Activated CD4-positive, CD25-positive, alpha-beta regulatory T cell treated with anti-CD3 and anti-CD28 coated beads, Interleukin-2, amount 50 U/mL, for 16 hours (primary cell): ENCODE results near the gene EHD4.
A peak's percentile ranks its signal among the peaks of the same experiment; 100 is the strongest.

ENCODE experiments used
- DNase-seq: peaks from one replicate; pipeline ENCODE4 v3.0.0-alpha.2; 2020; ENCODE audit warnings: low read depth, low spot score

Gene EHD4

DNA sequence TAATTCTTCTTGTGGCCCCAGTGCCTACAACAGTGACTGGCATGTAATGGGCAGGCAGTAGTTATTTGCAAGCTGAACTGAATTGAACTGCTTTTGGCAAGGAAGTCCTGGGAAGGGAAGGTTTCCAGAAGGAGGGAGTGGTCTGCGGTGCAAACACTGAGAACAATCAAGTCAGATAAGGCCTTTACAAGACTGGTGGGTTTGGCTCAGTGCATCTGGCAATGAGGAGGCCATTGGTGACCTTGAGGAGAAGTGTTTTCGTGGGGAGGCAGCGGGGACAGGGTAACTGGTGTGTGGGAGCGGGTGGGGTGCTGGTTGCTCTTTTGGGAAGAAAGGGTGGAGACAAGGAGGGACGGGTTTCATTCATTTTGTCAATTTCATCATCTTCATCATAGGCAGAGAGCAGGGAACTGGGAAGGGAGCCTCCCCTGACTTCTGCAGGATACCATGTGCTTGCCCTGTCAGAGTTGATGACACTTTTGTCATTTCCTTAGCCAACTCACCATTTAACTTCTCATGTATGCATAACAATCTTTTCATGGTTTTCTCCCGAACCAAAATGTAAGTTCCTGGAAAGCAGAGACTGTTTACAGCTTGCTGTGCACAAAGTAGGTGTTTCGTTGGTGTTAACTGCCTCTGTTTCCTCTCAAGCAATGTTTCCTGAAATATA, 8.4 kb upstream of the EHD4 start:
- DNase-seq, result no peak

DNA sequence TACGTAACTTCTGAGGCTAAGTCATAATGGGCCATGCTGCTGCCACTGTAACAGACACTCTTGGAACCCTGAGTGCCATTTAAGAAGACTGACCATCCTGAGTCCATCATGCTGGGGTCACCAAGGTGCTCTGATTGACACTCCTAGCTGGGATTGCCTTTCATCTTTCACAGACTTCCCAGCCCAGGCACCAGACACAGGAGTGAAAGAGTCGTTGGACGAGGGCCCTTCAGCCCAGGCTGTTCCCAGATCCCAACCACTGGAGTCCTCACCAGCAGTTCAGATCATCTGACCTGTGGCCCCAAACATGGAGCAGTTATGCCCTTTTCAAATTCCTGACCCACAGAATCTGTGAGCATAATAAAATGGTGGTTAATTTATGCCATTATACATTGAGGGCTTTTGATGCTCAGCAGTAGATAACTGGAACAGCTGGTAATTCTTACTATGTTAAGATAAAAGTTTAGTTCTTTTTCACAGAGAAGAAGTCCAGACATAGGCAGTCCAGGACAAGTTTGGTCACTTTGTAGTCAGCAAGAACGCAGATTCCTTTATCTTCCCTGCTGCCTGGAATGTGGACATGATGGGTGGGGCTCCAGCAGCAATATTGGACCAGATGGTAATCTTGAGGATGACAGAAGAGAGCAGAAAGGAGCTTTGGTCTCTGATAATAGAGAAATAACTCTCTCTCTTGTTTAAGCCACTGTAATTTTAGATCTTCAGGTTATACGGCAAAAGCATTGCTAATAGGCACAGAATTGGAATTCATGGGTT, 7.3 kb upstream of the EHD4 start:
- no peak for DNase-seq

DNA sequence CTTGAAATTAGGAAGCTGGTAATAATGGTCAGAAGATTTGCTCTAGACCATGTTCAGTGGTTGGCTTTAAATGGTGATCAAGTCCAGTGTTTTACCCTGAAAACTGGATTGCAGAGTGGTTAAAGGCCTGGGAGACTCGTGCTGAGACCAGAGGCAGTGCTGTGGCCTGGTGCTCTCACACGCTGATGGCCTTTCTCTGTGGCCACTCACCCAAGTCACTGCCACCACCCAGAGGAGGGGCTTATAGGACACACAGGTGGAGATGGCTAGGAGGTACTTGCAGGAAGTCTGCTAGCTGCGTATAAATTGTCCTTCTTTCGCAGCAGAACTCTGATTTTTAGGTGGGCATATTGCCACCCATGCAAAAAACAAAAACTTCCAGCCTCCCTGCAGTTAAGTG, 6.2 kb upstream of the EHD4 start:
- DNase-seq, result no peak

DNA sequence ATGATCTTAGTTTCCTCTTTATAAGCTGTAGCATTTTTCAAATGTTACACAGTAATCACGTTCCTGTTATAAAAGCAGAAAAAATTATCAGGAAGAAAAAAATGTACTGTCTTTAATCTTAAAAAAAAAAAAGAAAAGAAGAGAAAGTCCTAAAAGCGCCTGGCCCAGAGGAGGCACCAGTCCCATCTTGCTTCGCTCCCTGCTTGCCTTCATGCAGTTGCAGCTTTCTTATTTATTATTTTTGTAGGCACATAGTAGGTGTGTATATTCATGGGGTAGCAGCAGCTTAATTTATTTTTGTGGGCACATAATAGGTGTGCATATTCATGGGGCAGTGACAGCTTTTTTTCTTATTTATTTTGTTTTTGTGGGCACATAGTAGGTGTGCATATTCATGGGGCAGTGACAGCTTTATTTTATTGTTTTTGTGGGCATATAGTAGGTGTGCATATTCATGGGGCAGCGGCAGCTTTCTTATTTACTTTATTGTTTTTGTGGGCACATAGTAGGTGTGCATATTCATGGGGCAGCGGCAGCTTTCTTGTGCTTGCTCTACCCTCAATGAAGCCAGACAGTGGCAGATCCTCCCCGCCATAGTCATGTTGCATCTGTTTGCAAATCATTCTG, 5.5 kb upstream of the EHD4 start:
- no peak for DNase-seq

DNA sequence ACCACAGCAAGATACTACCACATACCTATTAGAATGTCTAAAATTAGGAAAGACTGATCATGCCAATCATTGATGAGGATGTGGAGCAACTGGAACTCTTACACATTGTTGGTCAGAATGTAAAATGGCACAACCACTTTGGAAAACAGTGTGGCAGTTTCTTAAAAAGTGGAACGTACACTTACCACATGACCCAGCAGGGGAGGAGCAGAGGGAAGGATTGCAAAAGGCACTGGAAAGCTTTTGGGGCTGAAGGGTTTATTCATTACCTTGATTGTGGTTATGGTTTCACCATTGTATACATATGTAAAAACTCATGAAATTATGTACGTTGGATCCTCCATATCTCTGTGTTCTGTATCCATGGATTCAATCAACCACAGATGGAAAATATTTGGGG, 3.3 kb upstream of the EHD4 start:
- DNase-seq, result no peak

DNA sequence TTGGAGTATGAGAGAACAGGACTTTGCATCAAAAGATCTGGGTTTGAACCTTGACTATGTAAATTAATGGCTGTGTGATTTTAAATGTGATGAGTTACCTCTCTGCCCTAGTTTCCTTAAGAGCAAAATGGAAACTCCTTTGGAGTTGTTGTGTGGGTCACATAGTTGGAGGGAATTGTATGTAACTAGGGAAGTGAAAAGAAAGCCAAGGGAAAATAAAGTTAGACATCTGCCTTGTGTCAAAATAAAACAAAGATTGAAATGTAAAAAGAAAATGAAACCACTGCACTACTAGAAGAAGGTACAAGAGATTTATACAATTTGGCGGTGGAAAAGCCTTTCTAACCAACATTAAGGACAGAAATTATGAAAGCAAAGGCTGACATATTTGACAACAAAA, 1.7 kb upstream of the EHD4 start:
- DNase-seq, result no peak

GRCh38 chr15:41971895-41972252, 483 bp downstream of the EHD4 start:
- peak; percentile 7 for DNase-seq

GRCh38 chr15:41971089-41971894, 1.1 kb downstream of the EHD4 start:
- peak; percentile 53 for DNase-seq

DNA sequence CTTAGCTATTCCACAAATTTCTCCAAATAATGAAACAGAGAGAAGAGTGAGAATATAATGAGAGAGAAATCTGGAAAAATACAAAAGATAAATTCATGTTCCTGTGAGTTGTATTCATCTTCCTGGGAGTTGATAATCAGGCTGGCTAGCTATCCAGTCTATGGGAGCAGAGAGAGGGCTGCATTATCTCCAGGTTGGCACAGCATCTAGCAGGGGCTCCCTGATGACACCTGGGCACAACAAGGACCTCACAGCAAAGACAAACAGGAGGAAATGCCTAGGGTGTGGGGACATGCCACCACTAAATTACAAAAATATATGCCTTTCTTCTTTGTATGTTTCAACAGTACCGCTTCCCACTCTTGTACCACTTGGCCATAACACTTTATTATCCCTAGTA, 1.9 kb downstream of the EHD4 start:
- DNase-seq, result no peak

GRCh38 chr15:41969851-41970431, 2.4 kb downstream of the EHD4 start:
- DNase-seq, result peak; percentile 22

DNA sequence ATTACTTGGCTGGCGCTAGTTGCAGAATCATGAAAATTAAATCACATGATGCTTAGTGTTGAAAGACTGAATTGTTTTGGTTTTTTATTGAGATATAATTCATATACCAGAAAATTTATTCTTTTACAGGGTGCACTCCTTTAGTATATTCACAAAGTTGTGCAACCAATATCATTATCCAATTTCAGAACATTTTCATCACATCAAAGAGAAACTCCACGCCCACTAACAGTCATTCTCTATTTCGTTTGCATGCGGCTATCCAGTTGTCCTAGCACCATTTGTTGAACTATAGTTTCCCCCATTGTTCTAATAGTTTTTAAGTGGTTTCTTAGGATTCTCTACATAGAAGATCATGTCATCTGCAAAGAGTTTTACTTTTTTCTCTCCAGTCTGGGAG, 3.7 kb downstream of the EHD4 start:
- DNase-seq, result no peak

GRCh38 chr15:41967506-41968206, 4.7 kb downstream of the EHD4 start:
- DNase-seq, result no peak

DNA sequence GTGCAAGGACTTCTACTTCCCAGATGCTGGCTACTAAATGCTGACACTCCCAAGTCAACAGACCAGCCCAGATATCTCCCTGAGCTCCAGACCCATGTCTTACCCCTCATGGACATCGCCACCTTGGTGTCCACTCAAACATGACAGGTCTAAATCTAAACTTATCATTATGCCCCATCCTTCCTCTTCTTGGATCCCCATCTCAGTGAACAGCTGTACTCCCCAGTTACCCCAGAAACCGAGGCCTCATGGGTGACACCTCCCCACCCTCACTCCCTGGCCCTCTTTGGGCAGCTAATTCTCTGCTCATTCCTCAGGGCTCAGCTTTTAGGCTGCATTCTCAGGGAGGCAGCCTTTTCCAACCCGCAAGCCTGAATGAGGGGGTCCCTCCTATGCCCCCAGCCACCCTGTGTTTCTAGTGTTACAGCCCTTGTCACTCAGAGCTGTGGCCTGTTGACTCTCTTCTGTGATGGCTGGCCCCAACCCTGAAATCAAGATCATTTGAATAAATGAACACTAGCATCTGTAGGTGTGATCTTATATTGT, 5.4 kb downstream of the EHD4 start:
- DNase-seq, result no peak

- DNase-seq, result no peak
Measured at GRCh38 chr15:41966414-41966812, 5.9 kb downstream of the EHD4 start.

DNA sequence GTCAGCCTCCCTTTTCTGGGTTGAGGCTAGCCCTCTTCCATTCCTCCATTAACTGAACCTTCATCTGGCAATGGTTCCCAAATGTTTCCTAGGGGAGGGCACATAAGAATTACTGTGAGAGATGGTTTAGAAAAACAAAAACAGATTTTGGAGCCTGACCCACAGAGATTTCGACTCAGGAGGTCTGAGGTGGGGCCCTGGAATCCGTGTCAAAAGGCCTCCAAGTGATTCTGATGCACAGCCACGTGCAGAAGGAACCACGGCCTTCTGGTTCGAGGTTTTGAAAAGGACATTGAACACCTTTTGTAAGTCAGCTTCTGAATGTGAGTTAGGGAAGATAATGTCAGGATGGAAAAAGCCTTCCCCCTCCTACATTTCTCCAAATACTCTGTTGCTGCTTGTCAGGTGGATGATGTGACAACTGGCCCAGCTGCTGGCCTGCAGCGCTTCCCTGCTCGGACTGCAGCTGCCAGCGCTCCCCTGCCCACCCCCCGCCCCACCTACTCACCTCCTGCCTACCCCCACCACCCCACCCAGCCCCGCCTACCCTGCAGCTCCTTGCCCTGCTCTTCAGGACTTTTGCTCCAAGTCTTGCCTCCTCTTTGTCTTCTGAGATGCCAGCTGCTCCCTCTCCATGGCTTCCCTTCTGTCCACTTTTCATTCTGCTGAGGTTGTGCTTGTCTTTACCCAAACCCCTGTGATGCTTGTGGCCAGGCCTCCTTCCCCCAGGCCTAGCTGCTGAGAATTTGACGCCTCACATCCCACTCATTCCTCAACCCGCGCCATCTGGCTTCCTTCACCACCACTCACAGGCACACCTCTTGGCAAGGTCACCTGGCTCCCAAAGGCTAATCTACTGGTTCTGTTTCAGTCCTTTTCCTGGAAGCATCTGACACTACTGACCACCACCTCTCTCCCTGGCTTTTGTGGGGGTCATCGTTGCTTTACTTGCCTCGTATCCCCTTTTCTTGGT, 6.6 kb downstream of the EHD4 start:
- no peak for DNase-seq

DNA sequence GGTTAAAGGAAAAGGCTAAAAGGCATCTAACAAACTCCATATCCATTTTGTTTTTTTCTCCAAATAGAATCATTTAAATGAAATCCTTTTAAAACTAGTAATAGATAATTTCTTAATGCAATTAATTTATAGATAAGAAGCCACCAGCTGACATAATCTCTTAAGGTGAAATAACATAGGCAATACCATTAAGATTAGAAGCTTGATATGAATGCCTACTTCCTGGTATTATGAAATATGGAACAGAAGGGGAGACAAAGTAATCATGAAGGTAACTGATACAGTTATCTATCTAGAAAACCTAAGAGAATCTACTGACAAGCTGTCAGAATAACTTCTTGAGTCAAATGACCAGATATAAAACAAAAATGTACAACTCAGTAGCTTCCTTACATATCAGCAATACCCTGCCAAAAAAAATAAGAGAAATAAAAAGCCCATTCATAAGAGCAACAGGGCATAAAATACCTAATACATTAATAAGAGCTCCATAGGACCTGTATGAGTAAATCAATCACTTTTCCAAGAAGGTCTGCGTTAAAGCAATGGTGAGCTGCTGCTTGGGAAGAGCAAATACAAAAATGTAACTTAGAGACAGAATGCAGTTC, 10.7 kb downstream of the EHD4 start:
- DNase-seq, result no peak

GRCh38 chr15:41961001-41961518, 11.3 kb downstream of the EHD4 start:
- DNase-seq, result no peak

DNA sequence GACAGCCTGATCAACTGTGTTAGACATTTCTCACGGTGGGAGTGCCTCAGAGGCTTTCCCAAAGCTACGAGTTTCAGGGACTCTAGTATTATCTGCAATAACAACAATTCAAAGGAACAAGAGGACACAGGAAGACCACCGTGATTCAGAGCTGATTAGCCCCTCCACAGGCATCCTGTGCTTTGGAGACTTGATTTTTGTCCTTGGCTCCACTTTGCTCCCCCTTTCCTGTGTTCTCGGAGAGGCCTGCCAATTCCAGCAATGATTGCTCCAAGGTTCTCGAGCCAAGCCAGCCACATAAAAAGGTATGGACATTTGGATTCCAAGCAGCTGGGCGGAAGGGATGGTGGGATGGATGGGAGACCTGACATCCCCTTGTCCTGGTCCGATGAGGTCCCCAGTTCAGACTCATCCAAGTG, 14.3 kb downstream of the EHD4 start:
- no peak for DNase-seq
